ENCODE measurements around the gene COQ4. TPM values are rescaled to one million over a fixed set of nuclear protein-coding genes. Genes with fewer than 3 reads are reported as not detected.

COQ4 gene
- total RNA-seq, 2 donors from 2014 or later, result 48.1 to 50.7 TPM

DNA sequence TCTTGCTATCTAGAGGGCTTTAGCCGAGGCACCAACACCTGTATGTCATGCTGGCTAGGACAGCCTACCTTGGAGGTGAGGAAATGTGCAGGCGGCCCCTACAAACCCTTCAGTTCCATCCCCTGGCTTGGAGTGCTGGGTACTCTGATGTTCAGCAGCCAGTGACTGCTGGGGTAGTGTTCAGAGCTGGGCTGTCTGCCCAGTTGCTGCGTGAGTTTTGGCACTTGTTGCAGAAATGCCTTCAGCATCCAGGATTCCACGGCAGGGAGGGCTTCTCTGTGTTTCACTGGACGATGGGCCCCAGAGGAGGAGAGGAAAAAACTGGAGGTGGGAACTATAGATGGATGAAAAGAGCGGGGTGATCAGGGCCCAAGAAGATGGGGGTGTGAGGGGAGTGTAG lies 36.2 kb upstream of the COQ4 start:
- Histone ChIP-seq H3K27me3 (ENCODE audit: control insufficient read depth, insufficient read depth, low read length, poor library complexity, severe bottlenecking) (no peaks in the 10 kb centered on the region), H3K4me1 (ENCODE audit: control insufficient read depth, insufficient read depth, low read length) (no peaks in the 10 kb centered on the region), H3K36me3 (ENCODE audit: control insufficient read depth, insufficient read depth, low read length) (peaks cover 29% of the 10 kb centered on the region), H3K4me3 (ENCODE audit: low read length) (no peak overlapping the region), H3K9me3 (ENCODE audit: control insufficient read depth, low read length) (no peaks in the 10 kb centered on the region), H3K27ac (ENCODE audit: low read depth, low read length) (no peak overlapping the region), H3K9ac (ENCODE audit: extremely low read depth, low read length, poor library complexity, severe bottlenecking) (no peak overlapping the region)
- TF ChIP-seq, protein P1, sequence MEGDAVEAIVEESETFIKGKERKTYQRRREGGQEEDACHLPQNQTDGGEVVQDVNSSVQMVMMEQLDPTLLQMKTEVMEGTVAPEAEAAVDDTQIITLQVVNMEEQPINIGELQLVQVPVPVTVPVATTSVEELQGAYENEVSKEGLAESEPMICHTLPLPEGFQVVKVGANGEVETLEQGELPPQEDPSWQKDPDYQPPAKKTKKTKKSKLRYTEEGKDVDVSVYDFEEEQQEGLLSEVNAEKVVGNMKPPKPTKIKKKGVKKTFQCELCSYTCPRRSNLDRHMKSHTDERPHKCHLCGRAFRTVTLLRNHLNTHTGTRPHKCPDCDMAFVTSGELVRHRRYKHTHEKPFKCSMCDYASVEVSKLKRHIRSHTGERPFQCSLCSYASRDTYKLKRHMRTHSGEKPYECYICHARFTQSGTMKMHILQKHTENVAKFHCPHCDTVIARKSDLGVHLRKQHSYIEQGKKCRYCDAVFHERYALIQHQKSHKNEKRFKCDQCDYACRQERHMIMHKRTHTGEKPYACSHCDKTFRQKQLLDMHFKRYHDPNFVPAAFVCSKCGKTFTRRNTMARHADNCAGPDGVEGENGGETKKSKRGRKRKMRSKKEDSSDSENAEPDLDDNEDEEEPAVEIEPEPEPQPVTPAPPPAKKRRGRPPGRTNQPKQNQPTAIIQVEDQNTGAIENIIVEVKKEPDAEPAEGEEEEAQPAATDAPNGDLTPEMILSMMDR (conservative IDR thresholded peaks at IDR 0.05), result no peak
- no peaks in the 10 kb centered on the region for H3K9me3 Mint-ChIP-seq
- H3K4me3 Mint-ChIP-seq, result no peak overlapping the region
- peaks cover 23% of the 10 kb centered on the region for H3K36me3 Mint-ChIP-seq (ENCODE audit: low read depth)
- H3K27me3 Mint-ChIP-seq (ENCODE audit: insufficient read depth), result no peaks in the 10 kb centered on the region
- no peaks in the 10 kb centered on the region for H3K4me1 Mint-ChIP-seq
- no peak overlapping the region for H3K27ac Mint-ChIP-seq
- WGBS, 2 experiments (ENCODE audit: insufficient coverage in 1 of 2, insufficient read length in 1 of 2), result 95 to 100% methylated on average over 6 of the region's 6 CpGs
- DNase-seq, result no peak

DNA sequence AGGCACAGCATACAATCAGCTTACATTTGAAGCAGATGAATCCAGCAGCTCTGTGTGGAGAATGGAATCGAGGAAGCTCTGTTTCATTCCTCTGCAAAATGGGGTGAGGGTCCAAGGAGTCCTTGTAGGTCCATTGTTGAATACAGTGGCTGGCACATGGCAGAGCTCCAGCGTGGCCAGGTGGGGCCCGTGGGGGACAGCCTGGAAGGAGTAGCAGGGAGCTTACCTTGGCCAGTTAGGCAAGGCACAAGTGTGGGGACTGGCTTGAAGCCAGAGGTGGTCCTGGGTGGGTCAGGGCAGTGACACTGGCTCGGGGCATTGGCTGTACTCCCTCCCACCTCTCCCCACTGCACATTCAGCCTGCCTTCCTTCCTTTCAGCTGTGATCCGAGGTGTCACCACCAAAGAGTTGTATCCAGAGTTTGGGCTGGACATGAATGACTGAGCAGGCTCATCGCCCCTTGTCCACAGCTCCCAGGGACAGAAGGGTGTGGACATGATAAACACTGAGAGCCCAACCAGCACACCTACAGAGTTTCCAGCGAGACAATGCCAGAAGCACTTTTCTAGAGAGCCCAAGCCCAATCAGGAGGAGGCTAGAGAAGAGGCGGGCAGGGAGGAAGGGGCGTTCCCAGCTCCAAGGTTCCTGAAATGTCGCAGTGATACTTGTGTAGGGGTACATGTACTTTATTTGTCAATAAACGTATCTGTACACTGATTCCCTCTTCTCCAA lies 34.2 kb upstream of the COQ4 start:
- H3K27me3 Mint-ChIP-seq (ENCODE audit: insufficient read depth), result no peaks in the 10 kb centered on the region
- H3K27ac ChIP-seq (ENCODE audit: low read depth, low read length), result no peak overlapping the region
- H3K4me3 Mint-ChIP-seq, result no peak overlapping the region
- no peaks in the 10 kb centered on the region for H3K4me1 Mint-ChIP-seq
- peaks cover 29% of the 10 kb centered on the region for H3K36me3 ChIP-seq (ENCODE audit: control insufficient read depth, insufficient read depth, low read length)
- H3K9ac ChIP-seq (ENCODE audit: extremely low read depth, low read length, poor library complexity, severe bottlenecking), result no peak overlapping the region
- H3K4me1 ChIP-seq (ENCODE audit: control insufficient read depth, insufficient read depth, low read length), result no peaks in the 10 kb centered on the region
- H3K9me3 ChIP-seq (ENCODE audit: control insufficient read depth, low read length), result no peaks in the 10 kb centered on the region
- no peaks in the 10 kb centered on the region for H3K9me3 Mint-ChIP-seq
- no peak for DNase-seq
- no peaks in the 10 kb centered on the region for H3K27me3 ChIP-seq (ENCODE audit: control insufficient read depth, insufficient read depth, low read length, poor library complexity, severe bottlenecking)
- TF ChIP-seq, protein P1 (conservative IDR thresholded peaks at IDR 0.05), result no peak
- 89 to 93% methylated on average over 6 to 11 of the region's 11 CpGs for WGBS, 2 experiments (ENCODE audit: insufficient coverage in 1 of 2, insufficient read length in 1 of 2)
- no peak overlapping the region for H3K27ac Mint-ChIP-seq
- H3K4me3 ChIP-seq (ENCODE audit: low read length), result no peak overlapping the region
- peaks cover 27% of the 10 kb centered on the region for H3K36me3 Mint-ChIP-seq (ENCODE audit: low read depth)

DNA sequence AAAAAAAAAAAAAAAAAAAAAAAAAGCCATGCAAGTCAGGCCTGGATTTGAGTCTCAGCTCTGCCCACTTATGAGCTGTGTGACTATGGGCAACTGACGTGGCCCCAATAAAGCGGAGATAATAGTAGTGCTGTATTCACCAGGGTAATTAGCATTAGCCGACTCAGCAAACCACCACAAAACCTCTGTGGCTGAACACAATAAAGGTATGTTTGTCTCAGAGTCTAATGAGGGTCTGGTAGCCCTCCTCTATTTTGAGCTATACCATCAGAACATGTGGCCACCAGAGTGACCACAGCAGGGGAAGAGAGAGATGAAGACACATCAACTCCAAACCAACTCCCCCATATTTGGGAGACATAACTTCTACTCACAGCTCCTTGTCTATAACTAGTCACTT lies 30.6 kb upstream of the COQ4 start:
- Mint-ChIP-seq H3K4me1 (no peaks in the 10 kb centered on the region), H3K27me3 (ENCODE audit: insufficient read depth) (no peaks in the 10 kb centered on the region), H3K9me3 (no peaks in the 10 kb centered on the region), H3K4me3 (no peak overlapping the region), H3K27ac (no peak overlapping the region), H3K36me3 (ENCODE audit: low read depth) (peaks cover 20% of the 10 kb centered on the region)
- Histone ChIP-seq H3K9ac (ENCODE audit: extremely low read depth, low read length, poor library complexity, severe bottlenecking) (no peak overlapping the region), H3K36me3 (ENCODE audit: control insufficient read depth, insufficient read depth, low read length) (peaks cover 17% of the 10 kb centered on the region), H3K27ac (ENCODE audit: low read depth, low read length) (no peak overlapping the region), H3K27me3 (ENCODE audit: control insufficient read depth, insufficient read depth, low read length, poor library complexity, severe bottlenecking) (no peaks in the 10 kb centered on the region), H3K4me1 (ENCODE audit: control insufficient read depth, insufficient read depth, low read length) (no peaks in the 10 kb centered on the region), H3K9me3 (ENCODE audit: control insufficient read depth, low read length) (no peaks in the 10 kb centered on the region), H3K4me3 (ENCODE audit: low read length) (no peak overlapping the region)
- TF ChIP-seq, protein P1 (conservative IDR thresholded peaks at IDR 0.05), result no peak
- DNase-seq, result no peak
- WGBS, 2 experiments (ENCODE audit: insufficient coverage in 1 of 2, insufficient read length in 1 of 2), result 95 to 100% methylated on average over 2 to 3 of the region's 3 CpGs
